Osteoblast (primary cell): ENCODE measurements around the gene DEDD2. TPM values are rescaled to one million over a fixed set of nuclear protein-coding genes. Genes with fewer than 3 reads are reported as not detected.
A peak's percentile ranks its signal among the peaks of the same experiment; 100 is the strongest.

Experiments used
- DNase-seq: peaks from one replicate; pipeline ENCODE4 v3.0.0; 2011; ENCODE audit warnings: low spot score, mixed read lengths; ENCODE audit not compliant: insufficient read length; ENCODE audit errors: missing footprints
- H2AFZ ChIP-seq: 2 replicates; pipeline ENCODE4 v1.6.0; 2011; ENCODE audit warnings: mild to moderate bottlenecking, low read length
- H3K27ac ChIP-seq: 2 replicates; pipeline ENCODE4 v1.5.1; 2011; ENCODE audit warnings: mild to moderate bottlenecking, low read depth, low read length, moderate library complexity
- H3K27me3 ChIP-seq: 2 replicates; pipeline ENCODE4 v1.6.0; 2012; ENCODE audit warnings: mild to moderate bottlenecking, control low read depth, inconsistent platforms, low read length, moderate library complexity; ENCODE audit not compliant: insufficient read depth
- H3K36me3 ChIP-seq: 2 replicates; pipeline ENCODE4 v1.5.1; 2011; ENCODE audit warnings: mild to moderate bottlenecking, low read length, control low read depth, moderate library complexity; ENCODE audit not compliant: insufficient read depth
- H3K4me1 ChIP-seq: 2 replicates; pipeline ENCODE4 v1.5.1; 2011; ENCODE audit warnings: mild to moderate bottlenecking, low read length, control low read depth, moderate library complexity; ENCODE audit not compliant: insufficient read depth
- H3K4me2 ChIP-seq: 2 replicates; pipeline ENCODE4 v1.6.0; 2011; ENCODE audit warnings: mild to moderate bottlenecking, low read length; ENCODE audit not compliant: insufficient read depth
- H3K4me3 ChIP-seq: fragments of 200-600 bp; sonication (generic); 3 replicates; pipeline ENCODE4 v1.5.1; 2012; ENCODE audit warnings: mild to moderate bottlenecking, low read length, inconsistent platforms; ENCODE audit not compliant: insufficient read depth
- H3K79me2 ChIP-seq: 2 replicates; pipeline ENCODE4 v1.6.0; 2012; ENCODE audit warnings: mild to moderate bottlenecking, low read length, control low read depth, inconsistent platforms; ENCODE audit not compliant: insufficient read depth
- H3K9me3 ChIP-seq: 2 replicates; pipeline ENCODE4 v1.5.1; 2011; ENCODE audit warnings: low read depth, low read length, control low read depth
- H4K20me1 ChIP-seq: 2 replicates; pipeline ENCODE4 v1.6.0; 2012; ENCODE audit warnings: mild to moderate bottlenecking, low read length, control low read depth; ENCODE audit not compliant: insufficient read depth
- total RNA-seq: library from RNA; depleted of rRNA; stranded (reverse); fragments of >200 nt; gene quantifications from 2 replicates; pipeline ENCODE4 v1.2.3, GENCODE V29; 2012
- TF ChIP-seq, protein P1 (sequence below): IDR thresholded peaks from 2 replicates; pipeline ENCODE4 v1.5.1; 2011; ENCODE audit warnings: mild to moderate bottlenecking, low read depth, low read length, moderate library complexity; ENCODE audit errors: extremely low read depth

The DEDD2 gene
- total RNA-seq, 1 donor = 19.9 TPM

DNA sequence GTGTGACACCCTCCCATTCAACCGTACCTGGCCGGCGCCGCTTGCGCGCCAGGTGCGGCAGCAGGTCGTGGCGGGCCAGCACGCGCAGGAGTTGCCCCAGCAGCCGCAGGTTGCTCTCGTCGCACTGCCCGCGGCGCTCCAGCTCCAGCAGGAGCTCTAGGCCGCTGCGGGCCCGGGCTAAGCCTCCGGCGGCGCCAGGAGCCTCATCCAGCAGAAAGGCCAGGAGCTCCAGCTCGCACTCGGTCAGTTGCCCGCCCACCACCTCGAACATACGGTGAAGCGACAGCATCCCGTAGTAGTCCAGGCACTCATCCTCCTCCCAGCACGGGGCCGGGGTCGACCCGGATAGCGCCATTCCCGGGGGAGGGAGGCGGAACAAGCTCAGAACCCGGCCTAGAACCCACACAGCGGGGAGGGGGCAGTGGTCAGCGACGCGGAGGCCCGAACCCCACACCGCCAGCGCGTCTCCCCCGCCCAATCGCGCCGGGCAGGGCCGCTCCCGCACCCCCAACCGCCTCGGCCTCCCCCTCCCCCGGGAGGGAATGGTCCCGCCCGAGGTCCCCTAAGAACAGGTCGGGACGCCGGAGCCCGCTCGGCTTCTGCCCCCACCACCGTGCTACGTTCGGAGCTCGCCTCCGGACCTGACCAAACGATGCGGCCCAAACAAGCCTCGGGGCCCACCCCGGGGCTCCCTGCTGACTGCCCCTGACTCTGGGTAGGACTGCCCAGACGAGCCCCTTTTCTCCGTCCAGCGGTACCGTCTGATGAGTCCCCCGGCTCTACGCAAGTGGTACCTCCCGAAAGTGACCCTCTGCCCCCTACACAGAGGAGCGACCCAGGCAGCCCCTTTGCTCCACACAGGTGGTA is 591 bp downstream of the DEDD2 start:
- H4K20me1 ChIP-seq = peaks cover 21% of the 10 kb centered on the region
- peak overlapping the region; percentile 96 for H3K27ac ChIP-seq
- peaks cover 81% of the 10 kb centered on the region for H3K79me2 ChIP-seq

DNA sequence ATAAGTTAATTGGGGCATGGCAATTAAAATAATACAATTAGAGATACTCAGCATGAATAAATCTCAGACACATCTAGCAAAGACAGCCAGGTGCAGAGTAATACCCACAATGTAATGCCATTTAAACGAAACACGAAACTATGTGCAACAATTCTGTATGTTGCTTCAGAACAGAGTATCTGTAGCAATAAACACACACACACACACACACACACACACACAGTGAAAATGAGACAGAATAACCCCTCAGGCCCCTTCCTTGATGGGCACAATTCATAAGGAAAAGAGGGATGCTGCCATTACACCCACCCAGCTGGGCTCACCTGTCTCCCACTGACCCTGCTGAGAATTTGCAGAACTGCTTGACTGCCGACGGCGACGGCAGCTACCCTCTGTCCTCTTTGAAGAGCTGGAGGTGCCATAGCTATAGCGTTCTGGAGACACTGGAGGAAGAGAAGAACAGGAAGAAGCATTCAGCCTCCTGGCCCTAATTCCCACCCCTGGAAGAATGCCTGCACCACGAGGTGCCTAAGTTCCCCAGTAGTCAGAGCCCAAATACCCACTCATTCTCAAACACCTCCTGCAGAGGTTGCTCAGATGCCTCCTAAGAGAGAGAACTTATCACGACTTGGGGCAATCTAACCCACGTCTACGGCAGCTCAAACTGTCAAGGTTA is 2.5 kb downstream of the DEDD2 start:
- Histone ChIP-seq H3K4me3 (no peak overlapping the region), H3K36me3 (peaks cover 28% of the 10 kb centered on the region), H3K27me3 (no peaks in the 10 kb centered on the region), H3K9me3 (no peaks in the 10 kb centered on the region), H2AFZ (no peak overlapping the region), H3K79me2 (peaks cover 68% of the 10 kb centered on the region), H4K20me1 (peaks cover 18% of the 10 kb centered on the region), H3K4me2 (no peak overlapping the region), H3K27ac (no peak overlapping the region), H3K4me1 (peaks cover 20% of the 10 kb centered on the region)
- TF ChIP-seq, protein P1, sequence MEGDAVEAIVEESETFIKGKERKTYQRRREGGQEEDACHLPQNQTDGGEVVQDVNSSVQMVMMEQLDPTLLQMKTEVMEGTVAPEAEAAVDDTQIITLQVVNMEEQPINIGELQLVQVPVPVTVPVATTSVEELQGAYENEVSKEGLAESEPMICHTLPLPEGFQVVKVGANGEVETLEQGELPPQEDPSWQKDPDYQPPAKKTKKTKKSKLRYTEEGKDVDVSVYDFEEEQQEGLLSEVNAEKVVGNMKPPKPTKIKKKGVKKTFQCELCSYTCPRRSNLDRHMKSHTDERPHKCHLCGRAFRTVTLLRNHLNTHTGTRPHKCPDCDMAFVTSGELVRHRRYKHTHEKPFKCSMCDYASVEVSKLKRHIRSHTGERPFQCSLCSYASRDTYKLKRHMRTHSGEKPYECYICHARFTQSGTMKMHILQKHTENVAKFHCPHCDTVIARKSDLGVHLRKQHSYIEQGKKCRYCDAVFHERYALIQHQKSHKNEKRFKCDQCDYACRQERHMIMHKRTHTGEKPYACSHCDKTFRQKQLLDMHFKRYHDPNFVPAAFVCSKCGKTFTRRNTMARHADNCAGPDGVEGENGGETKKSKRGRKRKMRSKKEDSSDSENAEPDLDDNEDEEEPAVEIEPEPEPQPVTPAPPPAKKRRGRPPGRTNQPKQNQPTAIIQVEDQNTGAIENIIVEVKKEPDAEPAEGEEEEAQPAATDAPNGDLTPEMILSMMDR = no peak
- DNase-seq = peak; percentile 61

More for the DNA sequence above, 591 bp downstream of the DEDD2 start:
- peak; percentile 88 for DNase-seq
- H2AFZ ChIP-seq = peak overlapping the region; percentile 74
- peak overlapping the region; percentile 98 for H3K4me3 ChIP-seq
- peaks cover 26% of the 10 kb centered on the region for H3K36me3 ChIP-seq
- H3K9me3 ChIP-seq = no peaks in the 10 kb centered on the region
- TF ChIP-seq, protein P1 = no peak
- H3K4me2 ChIP-seq = peak overlapping the region; percentile 89
- peaks cover 33% of the 10 kb centered on the region for H3K4me1 ChIP-seq
- no peaks in the 10 kb centered on the region for H3K27me3 ChIP-seq

- no peak overlapping the region for H2AFZ ChIP-seq
- H3K27me3 ChIP-seq = no peaks in the 10 kb centered on the region
- no peak overlapping the region for H3K4me2 ChIP-seq
- H4K20me1 ChIP-seq = peaks cover 18% of the 10 kb centered on the region
- H3K9me3 ChIP-seq = no peaks in the 10 kb centered on the region
- DNase-seq = no peak
- TF ChIP-seq, protein P1 = no peak
- no peak overlapping the region for H3K4me3 ChIP-seq
- H3K27ac ChIP-seq = no peak overlapping the region
- peaks cover 15% of the 10 kb centered on the region for H3K4me1 ChIP-seq
- H3K79me2 ChIP-seq = peaks cover 65% of the 10 kb centered on the region
- peaks cover 41% of the 10 kb centered on the region for H3K36me3 ChIP-seq
Observed at GRCh38 chr19:42212886-42213285, 4.6 kb downstream of the DEDD2 start.

DNA sequence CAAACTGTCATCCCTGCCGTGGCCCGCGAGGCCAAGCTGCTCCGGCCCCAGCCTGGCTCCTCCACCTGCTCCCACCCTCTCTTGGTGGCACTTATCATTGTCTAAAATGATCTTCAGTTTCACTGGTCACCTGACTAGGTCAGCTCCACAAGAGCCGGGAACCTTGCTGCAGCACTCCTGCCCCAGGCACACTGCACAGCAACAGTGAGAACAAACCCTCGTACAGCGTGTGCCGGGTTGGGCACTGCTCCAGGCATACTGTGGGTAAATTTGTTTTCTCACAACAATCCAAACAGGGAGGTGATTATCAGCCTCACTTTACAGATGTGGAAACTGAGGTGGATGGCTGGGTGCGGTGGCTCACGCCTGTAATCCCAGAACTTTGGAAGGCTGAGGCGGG is 8.9 kb downstream of the DEDD2 start:
- TF ChIP-seq, protein P1 = no peak
- peak; percentile 8 for DNase-seq
- Histone ChIP-seq H3K79me2 (peaks cover 49% of the 10 kb centered on the region), H3K4me2 (no peak overlapping the region), H2AFZ (no peak overlapping the region), H3K27me3 (no peaks in the 10 kb centered on the region), H3K4me3 (no peak overlapping the region), H3K27ac (peak overlapping the region; percentile 75), H3K4me1 (peaks cover 28% of the 10 kb centered on the region), H4K20me1 (peaks cover 6% of the 10 kb centered on the region), H3K36me3 (peaks cover 38% of the 10 kb centered on the region), H3K9me3 (no peaks in the 10 kb centered on the region)
